Stimulated activated CD8-positive, alpha-beta memory T cell treated with anti-CD3 and anti-CD28 coated beads, Interleukin-15, amount 100 ng/mL, for 24 hours (primary cell): ENCODE data around the gene SEBOX.
"Not testable (repeated sequence)": the region's sequence is repeated elsewhere in the genome, so short reads cannot be mapped to it uniquely, and the experiment has no call there.

Source experiments
- DNase-seq: peaks from one replicate; pipeline ENCODE4 v3.0.0-alpha.2; 2020; ENCODE audit warnings: low read depth

Gene SEBOX

DNA sequence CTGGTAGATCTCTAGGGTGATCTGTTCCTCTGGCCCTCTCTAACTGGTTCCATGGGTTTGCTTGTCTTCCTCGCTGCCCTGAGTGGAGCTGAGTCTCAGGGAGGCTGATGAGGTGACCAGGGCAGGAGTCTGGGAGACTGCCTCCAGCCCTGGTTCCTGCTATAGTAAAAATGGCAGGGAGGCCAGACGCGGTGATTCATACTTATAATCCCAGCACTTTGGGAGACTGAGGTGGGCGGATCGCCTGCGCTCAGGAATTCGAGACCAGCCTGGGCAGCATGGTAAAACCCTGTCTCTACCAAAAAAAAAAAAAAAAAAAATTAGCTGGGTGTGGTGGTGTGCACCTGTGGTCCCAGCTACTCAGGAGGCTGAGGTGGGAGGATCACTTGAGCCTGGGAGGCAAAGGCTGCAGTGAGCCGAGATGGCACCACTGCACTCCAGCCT is 26.2 kb downstream of the SEBOX start:
- not testable (repeated sequence) for DNase-seq

DNA sequence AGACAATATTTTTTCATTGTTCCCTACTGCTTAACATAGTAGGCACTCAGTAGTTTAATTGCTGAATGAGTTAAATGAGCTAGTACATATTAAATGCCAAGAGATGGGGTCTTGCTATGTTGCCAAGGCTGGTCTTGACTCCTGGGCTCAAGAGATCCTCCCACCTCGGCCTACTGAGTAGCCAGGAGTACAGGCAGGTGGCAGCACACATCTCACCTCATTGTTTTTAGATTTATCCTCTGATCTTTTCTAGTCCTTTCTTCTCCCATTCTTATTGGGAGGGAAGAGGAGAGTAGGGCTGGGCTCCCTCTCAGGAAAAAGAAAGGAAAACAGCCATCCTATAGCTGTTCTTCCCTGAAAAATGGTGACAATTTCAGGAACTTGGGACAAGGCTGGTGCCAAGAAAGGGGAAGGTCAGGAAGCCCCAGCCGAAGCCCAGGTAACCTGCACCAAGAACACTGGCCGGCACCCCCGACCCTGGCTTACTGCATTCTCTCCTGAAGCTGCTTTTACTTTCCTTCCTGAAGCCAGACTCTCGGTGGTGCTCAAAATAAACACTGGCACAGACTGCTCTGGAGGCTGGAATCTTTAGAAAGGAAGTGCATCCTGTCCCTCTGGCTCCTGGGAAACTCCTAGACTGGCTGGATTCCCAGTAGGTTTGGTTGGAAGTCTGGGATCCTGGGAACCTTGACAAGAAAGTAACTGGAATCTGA is 26.8 kb downstream of the SEBOX start:
- DNase-seq, result no peak

DNA sequence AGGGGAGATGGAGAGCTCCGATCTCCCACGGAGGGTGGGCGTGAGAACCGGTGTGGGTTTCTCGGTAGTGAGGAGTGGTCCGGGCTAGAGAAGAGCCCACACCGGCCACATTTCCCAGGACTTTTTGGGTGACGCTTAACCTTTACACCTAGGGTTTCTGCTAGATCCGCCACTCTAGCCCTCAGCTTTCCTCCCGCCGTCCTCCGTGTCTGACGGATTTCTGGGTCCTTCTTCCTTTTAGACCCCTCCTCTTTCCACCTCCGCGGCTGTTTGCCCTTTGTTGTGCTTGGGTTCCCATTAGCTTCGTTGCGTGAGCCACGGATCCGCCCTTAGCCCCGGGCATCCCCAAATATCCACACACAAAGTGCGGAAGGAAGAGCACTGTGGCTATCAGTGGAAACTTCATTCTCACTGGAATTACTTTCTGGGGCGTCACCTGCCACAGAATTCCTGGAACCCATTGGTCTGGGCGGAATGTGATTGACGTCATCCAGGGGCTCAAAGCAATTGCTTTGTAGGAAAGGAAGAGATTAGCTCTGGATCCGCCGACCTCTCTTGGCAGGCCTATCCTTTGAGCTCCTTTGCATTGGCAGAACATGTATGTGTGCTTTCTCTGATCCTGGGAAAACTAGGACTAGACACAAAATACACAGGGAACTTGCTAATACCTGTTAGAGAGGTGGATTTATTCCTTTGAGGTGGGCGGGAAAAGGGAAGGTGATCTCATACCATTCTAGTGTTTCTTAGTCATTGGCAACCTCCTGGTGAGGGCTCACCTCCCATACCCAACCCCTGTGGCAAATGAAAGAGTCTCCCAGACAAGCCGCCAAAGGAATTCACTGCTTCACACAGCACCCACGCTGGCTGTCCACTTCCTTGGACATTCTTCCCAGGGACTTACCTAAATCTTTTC is 28.8 kb downstream of the SEBOX start:
- DNase-seq, result no peak

DNA sequence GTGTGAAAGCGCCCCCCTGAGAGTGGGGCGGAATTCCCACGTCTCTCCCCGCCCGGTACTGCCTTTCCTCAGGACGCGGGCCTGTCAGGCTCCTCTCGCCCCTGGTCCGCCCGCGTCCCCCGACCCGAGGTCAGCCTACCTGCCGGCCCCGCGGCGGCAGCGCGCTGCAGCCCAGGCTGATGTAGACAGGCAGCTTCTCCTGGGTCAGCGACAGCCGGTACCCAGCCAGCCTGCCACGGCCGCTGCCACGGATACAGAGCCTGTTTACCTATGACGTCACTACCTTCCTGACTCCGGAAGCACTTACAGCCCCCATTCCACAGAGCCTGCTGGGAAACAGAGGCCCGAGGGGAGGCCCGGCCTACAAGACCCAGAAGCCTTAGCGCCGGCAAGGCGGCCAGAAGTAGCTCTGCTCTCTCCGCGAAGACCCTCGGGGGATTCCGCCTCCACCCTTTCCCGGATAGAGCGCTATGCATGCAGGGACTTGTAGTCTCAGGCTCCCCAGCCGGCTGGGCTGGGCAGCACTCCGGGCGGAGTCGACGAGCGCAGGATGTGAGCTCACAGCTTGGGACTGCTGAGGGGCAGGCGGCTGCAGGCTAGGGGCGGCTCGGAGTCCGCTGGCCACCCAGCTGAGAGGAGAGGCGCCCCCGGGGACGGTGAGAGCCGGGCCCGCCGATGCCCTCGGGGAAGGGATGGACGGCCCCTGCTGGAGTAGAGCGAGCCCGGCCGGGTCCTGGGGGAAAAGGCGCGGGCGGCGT is 29.6 kb downstream of the SEBOX start, which contains the start of the genes IFT20 and TNFAIP1:
TSS of gene IFT20 (minus strand) at position 272 of the 758 bp plus-strand sequence. CDS start 3,487 bp downstream, outside the sequence.
TSS of gene TNFAIP1 (plus strand) at position 561 of the 758 bp plus-strand sequence. CDS start 3,761 bp downstream, outside the sequence.
- peak; percentile 82 for DNase-seq

DNA sequence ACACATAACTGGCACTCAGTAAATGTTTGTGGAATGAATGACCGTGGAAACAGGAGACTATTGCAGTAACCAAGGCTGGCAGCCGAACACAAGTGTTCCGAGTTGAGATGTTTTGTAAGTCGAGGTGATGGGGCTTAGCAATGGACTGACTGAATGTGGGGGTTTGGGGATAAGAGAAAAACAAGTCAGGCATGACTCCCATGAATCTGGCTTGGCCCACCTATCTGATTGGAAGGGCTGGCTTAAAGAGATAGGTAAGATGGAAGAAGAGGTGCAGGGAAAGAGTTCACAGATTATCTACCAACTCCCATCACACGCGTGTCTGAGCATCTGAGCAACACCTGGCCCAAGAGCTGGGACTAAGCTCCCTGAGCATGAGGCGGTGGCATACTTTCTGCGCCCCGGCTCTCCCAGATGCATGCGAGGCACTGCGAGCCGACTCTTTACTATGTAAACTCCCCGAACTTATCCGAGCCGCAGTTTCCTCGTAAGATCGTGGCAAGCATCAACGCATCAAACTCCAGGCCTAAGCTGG is 30.3 kb downstream of the SEBOX start:
- no peak for DNase-seq

DNA sequence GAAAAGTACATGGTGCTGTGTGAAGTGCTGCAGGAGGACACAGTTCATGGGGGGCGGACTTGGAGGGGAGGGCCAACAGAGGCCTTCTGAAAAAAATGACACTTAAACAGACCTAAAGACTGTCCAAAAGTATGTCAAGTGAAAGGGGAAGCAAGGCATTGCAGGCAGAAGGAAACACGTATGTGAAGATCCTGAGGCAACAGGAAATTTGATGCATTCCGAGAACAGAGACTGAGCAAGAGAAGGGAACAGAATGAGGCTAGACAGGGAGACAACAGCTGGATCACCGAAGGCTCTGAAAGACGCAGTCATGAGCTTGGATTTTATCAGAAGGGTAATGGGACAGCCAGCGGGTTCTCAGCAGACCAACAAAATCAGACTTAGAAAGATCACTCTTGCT is 30.8 kb downstream of the SEBOX start:
- no peak for DNase-seq

DNA sequence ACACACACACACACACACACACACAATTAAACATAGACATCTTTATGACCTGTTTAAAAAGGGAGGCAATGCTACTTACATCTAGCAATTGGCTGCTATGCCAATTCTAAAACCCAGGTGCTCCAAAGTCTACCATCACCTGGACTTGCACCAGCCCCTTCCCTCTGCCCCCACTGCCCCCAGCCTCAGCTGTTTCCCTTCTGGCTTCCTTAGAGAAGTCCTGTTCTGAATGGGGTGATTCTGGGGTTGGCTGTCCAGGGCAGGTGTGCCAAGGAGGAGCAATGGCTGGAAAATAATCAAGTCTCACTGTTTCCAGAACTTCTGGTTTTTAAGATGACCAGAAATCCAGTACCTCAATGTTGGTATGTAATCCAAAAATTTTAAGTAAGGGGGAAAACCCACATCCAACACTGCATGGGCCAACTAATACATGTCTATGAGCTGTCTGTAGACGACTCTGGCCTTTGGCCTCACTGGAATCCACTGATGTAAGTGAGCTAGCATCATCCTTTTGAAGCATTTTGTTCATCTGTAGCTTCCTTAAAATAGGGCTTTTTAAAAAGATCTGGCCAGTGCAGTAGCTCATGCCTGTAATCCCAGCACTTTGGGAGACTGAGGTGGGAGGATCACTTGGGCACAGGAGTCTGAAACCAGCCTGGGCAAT is 31.8 kb downstream of the SEBOX start:
- no peak for DNase-seq

DNA sequence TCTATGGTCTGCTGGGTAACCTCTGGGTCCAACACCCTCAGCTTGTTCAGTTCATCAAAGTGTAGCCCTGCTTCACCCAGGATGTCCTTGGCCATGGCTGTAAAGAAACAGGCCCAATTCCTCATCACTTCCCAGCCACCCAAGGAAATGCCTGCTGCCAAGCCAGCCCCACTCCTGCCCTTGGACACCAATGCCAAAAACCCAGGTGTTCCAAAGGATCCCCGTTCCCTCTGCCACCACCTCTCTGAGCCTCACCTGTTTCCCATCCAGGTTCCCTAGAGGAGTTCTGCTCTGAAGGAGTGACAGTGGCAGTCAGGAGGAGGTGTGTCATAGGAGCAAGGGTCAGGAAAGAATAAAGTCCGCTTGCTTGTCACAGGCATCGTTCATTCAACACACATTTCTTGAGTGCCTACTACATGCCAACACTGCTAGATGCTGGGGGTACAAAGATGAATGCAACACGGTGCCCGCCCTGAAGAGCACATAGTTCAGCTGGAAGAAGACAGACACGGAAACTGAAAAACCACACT is 33.0 kb downstream of the SEBOX start:
- DNase-seq, result no peak

DNA sequence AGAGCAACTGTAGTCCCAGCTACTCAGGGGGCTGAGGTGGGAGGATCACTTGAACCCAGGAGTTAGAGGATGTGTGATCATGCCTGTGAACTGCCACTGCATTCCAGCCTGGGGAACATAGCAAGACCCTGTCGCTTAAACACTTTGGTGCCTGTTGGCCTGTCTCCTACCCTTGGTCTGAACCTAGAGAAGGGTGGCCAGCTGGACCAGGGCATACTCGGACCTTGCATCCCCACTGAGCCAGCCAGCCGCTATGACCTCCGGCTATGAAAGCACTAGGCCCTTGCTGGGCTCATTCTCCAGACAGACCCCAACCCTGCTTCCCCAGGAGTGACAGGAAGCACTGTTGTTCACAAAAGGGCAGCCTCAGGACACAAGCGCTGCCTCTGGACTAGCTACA is 34.3 kb downstream of the SEBOX start:
- no peak for DNase-seq

DNA sequence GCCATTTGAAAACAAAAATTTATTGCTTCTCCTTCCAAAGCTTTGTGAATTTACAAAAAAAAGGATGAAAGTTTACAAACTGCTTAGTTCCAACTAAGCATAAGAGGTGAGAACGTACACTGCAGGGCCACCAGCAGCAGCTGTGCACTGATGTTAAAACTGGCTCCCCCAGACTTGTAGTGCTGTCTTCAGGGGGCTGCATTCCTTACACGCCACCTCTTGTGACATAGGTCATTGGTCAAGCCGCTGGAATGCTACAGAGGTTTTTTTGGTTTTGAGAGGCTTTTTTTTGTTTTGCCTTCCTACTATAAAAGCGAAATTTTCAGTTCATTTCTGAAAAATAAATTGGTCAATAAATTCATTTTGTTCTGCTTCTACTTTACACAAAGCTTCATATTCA is 36.7 kb downstream of the SEBOX start:
- DNase-seq, result no peak

DNA sequence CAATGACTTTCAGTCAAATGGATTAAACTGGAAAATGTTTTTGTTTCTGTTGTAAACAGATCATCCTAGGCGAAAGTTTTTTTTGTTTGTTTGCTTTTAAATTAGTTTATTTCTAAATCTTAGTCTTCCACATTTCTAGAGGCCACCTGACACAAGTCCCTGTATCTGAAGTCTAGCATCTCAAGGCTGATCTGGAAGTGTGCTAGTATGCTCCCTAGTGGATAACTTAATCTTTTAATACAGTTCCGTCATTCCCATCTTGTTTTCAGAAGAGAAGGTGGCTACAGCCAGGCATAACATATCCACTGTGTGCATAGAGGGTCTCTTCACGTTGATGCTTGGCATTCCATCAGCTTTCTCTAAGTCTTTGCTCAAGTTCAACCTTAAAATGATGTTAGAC is 37.3 kb downstream of the SEBOX start:
- no peak for DNase-seq

DNA sequence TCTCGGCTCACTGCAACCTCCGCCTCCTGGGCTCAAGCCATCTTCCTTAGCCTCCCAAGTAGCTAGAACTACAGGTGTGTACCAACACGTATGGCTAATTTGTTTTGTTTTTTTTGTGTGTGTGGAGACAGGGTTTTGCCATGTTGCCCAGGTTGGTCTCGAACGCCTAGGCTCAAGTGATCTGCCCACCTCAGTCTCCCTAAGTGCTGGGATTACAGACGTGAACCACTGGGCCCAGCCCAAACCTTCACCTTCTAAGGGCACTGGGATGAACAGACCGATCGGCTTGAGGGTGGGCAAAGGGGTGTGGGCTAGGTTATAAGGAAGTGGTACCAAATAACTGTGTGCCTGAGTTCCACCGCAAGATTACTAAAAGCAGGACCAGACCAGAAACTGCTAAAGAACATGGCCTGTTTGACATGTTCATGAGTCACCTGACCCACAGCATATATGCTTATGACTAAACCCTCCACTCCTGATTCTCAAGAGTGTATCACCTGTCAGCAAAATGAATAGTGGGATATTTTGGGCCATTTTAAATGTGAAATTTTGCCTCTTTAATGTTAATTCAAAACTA is 37.9 kb downstream of the SEBOX start:
- no peak for DNase-seq

DNA sequence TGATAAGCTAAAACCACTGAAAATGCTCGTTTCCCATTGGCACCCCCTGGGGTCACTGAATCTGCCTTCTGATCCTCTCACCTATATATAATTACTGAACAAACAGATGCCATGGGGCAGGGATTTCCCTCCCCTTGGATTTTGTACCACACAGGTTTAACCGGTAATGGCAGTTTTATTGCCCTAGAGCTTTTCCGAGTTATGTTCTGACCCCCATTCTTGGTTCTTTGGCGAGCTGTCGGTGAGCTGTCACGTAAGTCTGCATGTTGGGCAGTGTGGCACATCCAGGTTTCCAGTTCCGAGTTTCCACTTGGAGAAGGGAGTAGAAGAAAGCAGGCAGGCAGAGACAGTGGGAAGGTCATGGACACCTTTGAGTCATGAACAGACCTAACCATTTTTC is 38.9 kb downstream of the SEBOX start:
- DNase-seq, result no peak

DNA sequence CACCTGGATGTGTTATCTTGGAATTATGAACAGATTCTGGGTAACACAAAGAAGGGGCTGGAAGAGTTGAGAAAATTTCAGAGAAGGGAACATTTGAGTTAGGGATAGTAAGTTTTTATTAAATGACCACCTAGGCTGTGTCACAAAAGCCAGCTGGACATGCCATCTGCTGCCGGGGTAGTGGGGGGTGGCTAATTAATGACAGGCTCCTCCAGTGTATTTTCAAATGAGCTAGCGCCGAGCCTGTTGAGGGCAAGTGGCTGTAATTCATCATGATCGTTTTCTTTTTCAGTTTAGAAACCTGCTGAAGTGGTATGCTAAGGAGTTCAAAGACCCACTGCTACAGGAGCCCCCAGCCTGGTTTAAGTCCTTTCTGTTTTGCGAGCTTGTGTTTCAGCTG is 39.8 kb downstream of the SEBOX start:
- no peak for DNase-seq

DNA sequence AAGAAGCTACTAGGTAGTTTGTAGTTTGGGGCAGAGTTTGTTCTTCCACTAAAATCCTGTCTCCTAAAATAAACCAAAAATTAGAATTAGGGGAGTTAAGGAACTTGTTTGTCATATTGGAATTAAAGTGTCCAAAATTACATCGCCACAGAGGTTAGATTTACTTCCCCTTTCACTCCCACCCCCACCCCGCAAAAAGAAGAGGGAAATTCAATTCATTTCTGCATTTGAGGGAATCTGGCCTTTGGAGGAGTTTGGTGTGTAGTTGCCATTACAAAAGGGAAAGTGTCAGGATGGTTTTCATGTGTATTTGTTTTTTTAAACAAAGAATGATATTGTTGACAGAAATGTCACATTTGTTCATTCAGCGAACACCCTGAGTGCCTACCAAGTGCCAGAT is 40.2 kb downstream of the SEBOX start:
- no peak for DNase-seq

DNA sequence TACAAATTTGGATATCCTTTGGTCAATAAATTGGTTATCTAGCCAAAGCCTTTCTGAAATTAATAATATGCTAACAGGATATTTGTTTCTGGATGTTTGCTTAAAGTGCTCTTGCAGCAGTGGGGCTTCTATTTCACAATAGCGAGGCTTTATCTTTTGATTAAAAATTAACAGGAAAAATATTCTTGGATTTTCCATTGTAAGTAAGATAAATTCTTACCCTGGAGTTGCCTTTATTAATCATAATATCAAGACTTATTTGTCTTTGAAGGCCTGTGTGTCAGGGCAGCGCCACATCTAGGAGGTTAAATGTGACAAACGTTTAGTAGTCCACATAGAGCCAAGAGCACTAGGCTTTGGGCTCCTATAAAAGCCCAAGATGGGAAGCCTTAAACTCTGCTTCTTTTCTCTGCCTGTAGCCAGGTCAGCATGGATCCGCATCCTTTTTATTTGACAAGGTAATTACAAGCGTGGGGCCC is 40.7 kb downstream of the SEBOX start:
- DNase-seq, result no peak

DNA sequence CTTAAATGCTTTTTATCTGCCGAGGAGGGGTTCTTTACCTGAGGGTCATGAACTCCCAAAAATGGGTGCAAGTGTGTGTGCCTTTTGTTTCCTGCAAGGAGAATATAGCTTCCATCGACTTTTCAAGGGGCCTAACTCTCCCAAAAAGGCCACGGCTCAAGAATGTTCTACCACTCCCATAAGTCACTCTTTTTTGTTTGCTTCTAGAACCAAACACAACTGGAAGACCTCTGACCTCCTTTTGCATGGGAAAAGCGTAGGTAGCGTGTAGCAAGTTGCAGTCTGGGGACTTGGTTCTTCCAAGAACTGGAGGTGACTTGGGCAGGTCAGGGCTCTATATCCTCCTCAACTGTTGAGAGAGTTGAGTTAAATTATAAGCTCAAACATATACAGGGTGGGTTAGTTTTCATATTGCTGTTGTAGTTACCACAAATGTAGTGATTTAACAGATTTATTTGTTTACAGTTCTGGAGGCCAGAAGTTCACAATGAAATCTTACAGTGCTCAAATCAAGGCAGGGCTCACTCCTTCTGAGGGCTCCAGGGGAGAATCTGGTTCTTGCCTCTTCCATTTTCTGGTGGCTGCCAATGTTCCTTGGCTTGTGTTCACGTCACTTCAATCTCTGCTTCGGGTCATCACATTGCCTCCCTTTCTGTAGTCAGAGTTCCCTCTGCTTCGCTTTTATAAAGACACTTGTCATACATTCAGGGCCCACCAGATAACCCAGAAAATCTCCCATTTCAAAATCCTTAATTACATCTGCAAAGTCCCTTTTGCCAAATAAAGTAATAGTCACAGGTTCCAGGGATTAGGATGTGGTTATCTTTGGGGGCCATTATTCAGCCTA is 44.6 kb downstream of the SEBOX start:
- no peak for DNase-seq

DNA sequence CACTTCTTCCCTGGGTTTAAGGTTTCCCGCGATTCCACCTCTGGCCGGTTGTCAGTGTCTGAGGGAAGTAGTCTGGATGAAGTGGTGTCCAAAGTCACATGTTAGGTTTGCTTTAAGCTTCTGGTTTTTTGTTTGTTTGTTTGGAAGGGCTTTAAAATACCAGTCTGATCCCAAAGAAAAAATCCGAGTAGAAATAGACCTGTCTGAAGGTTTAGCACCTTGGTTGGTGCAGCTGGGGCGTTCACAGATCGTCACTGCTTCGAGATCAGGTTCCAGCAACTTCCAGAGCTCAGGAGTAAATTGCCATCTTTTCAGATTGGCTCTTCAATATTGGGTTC is 45.4 kb downstream of the SEBOX start:
- no peak for DNase-seq

DNA sequence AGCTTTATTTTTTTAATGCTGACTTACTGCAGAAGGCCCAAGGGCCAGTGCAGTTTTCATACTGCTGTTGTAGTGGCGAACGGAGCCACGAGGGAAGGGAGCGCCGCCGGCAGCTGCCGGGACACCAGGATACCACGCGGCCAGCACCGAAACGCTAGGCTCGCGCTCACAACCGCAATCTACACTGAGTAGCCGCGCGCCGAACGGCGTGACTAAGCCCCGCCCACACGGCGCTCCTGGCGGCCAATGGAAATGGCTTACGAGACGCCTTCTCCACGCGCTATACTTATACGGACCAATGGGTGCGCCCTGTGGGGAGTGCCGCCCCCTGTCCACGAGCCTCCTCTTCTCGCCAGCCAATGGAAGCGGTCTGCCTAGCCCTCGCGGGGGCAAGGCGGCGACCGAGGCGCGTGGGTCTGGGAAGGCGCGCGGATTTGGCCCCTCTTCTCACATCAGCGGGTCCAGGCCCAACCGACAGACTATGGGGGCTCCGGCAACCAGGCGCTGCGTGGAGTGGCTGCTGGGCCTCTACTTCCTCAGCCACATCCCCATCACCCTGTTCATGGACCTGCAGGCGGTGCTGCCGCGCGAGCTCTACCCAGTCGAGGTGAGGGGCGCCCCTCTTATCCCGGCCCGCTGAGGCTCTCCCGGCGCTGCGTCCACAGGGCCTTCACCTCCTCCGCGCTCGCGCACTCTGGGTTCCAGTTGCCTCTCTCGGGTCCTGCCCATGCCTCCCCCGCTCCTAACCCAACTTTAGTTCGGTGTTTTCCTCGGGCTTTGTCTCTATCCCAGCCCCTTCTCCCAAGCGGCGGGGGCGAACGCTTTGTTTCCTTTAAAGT is 46.0 kb downstream of the SEBOX start, which contains the start of gene TMEM97:
TSS of gene TMEM97 (plus strand) at position 442 of the 839 bp plus-strand sequence. CDS start at position 482, 40 bp downstream.
- DNase-seq, result peak; percentile 86
